Liver (tissue), 9 donors: ENCODE results near the gene MRPL47. TPM values are rescaled to one million over a fixed set of nuclear protein-coding genes. Genes with fewer than 3 reads are reported as not detected.

Experiments used
- DNase-seq: peaks from one replicate; pipeline ENCODE4 v3.0.0-alpha.2; 2017; ENCODE audit warnings: low spot score
- H3K27ac ChIP-seq, 2 donors: one replicate each; pipeline ENCODE4 v1.7.0; 2013; ENCODE audit warnings: inconsistent platforms in 2 of 2, low read length in 2 of 2, control low read depth in 1 of 2, low read depth in 1 of 2, mild to moderate bottlenecking in 1 of 2
- H3K27me3 ChIP-seq, 4 donors: one replicate each; pipeline versions ENCODE4 v1.6.1 to v1.7.0; 2013; ENCODE audit warnings: low read length in 3 of 4, inconsistent platforms in 1 of 4, mild to moderate bottlenecking in 1 of 4, moderate library complexity in 1 of 4; ENCODE audit not compliant: control insufficient read depth in 4 of 4, insufficient read depth in 4 of 4
- H3K36me3 ChIP-seq, 4 donors: one replicate each; pipeline versions ENCODE4 v1.6.1 to v1.7.0; 2013; ENCODE audit warnings: low read length in 3 of 4, mild to moderate bottlenecking in 3 of 4, low read depth in 1 of 4, moderate library complexity in 1 of 4; ENCODE audit not compliant: control insufficient read depth in 4 of 4, insufficient read depth in 3 of 4
- H3K4me1 ChIP-seq, 4 donors: one replicate each; pipeline versions ENCODE4 v1.6.1 to v1.7.0; 2013; ENCODE audit warnings: low read length in 3 of 4, mild to moderate bottlenecking in 3 of 4, moderate library complexity in 1 of 4; ENCODE audit not compliant: control insufficient read depth in 4 of 4, insufficient read depth in 4 of 4
- H3K4me3 ChIP-seq, 3 donors: one replicate each; pipeline versions ENCODE4 v1.6.1 to v1.7.0; 2013; ENCODE audit warnings: low read length in 3 of 3, control low read depth in 1 of 3, low read depth in 1 of 3, mild to moderate bottlenecking in 1 of 3
- H3K9ac ChIP-seq, 2 donors: one replicate each; pipeline ENCODE4 v1.7.0; 2013; ENCODE audit warnings: low read length in 2 of 2, mild to moderate bottlenecking in 2 of 2, moderate library complexity in 2 of 2, control low read depth in 1 of 2, low read depth in 1 of 2
- H3K9me3 ChIP-seq, 4 donors: one replicate each; pipeline versions ENCODE4 v1.6.1 to v1.7.0; 2013; ENCODE audit warnings: low read length in 3 of 4; ENCODE audit not compliant: control insufficient read depth in 4 of 4
- EGR1 ChIP-seq, 2 donors: IDR thresholded peaks; 2 replicates each; pipeline ENCODE4 v1.6.1; 2016 to 2018; ENCODE audit warnings: antibody characterized with exemption in 2 of 2, low read depth in 2 of 2
- FOXA1 ChIP-seq: IDR thresholded peaks from 2 replicates; pipeline ENCODE4 v1.6.1; 2016; ENCODE audit warnings: antibody characterized with exemption
- GABPA ChIP-seq, 2 donors: IDR thresholded peaks in 1 of 2; conservative IDR thresholded peaks in 1 of 2; 2 replicates each; pipeline ENCODE4 v1.6.1; 2016; ENCODE audit warnings: antibody characterized with exemption in 2 of 2, mild to moderate bottlenecking in 1 of 2, moderate library complexity in 1 of 2
- HNF4G ChIP-seq: IDR thresholded peaks from 2 replicates; pipeline ENCODE4 v1.6.1; 2016; ENCODE audit warnings: antibody characterized with exemption
- JUND ChIP-seq, 2 donors: IDR thresholded peaks; 2 replicates each; pipeline ENCODE4 v1.6.1; 2016; ENCODE audit warnings: antibody characterized with exemption in 2 of 2
- MAX ChIP-seq: IDR thresholded peaks from 2 replicates; pipeline ENCODE4 v1.6.1; 2016; ENCODE audit warnings: antibody characterized with exemption
- NR2F2 ChIP-seq: IDR thresholded peaks from 2 replicates; pipeline ENCODE4 v1.6.1; 2016; ENCODE audit warnings: antibody characterized with exemption
- RAD21 ChIP-seq, 2 donors: IDR thresholded peaks; 2 replicates each; pipeline ENCODE4 v1.6.1; 2016; ENCODE audit warnings: antibody characterized with exemption in 2 of 2, mild to moderate bottlenecking in 2 of 2
- RXRA ChIP-seq, 2 donors: IDR thresholded peaks; 2 replicates each; pipeline ENCODE4 v1.6.1; 2017 to 2018; ENCODE audit warnings: antibody characterized with exemption in 2 of 2, mild to moderate bottlenecking in 1 of 2
- SP1 ChIP-seq: IDR thresholded peaks from 2 replicates; pipeline ENCODE4 v1.6.1; 2018; ENCODE audit warnings: antibody characterized with exemption, mild to moderate bottlenecking
- TAF1 ChIP-seq: conservative IDR thresholded peaks from 2 replicates; pipeline ENCODE4 v1.6.1; 2016; ENCODE audit warnings: antibody characterized with exemption, mild to moderate bottlenecking
- ZBTB33 ChIP-seq: IDR thresholded peaks from 2 replicates; pipeline ENCODE4 v1.6.1; 2016; ENCODE audit warnings: antibody characterized with exemption
- WGBS: extraction: QIAGEN DNeasy Blood & Tissue Kit; methylation state at CpG from one replicate; pipeline ENCODE4 v1.1.7; 2013; 5-methylcytosine and 5-hydroxymethylcytosine counted together
- polyA plus RNA-seq, 2 donors: library from polyadenylated mRNA; stranded (reverse) in 1 of 2; unstranded in 1 of 2; fragments of 200-250 nt in 1 of 2; fragments of >200 nt in 1 of 2; fragmentation: Nextera tagmentation in 1 of 2; extraction: Ambion mirVana in 1 of 2; gene quantifications; one replicate each; pipeline versions ENCODE4 v1.2.1 to v1.2.3, GENCODE V29; 2013 to 2015
- total RNA-seq, 2 donors: library from RNA; depleted of rRNA; stranded (reverse); fragments of >200 nt; gene quantifications; one replicate each; pipeline ENCODE4 v1.2.3, GENCODE V29; 2014
- TF ChIP-seq, protein P1 (sequence below): IDR thresholded peaks from 2 replicates; pipeline ENCODE4 v1.6.1; 2016; ENCODE audit warnings: antibody characterized with exemption, mild to moderate bottlenecking
- donor health status: healthy.
- donor health status: healthy.
- donor health status: healthy.
- donor health status: healthy.
- donor health status: healthy.

The MRPL47 gene
- total and polyA plus RNA-seq, 4 donors, result 11.5 to 34.1 (median 18.6) TPM

GRCh38 chr3:179613807-179614206, 9.4 kb upstream of the MRPL47 start:
- WGBS, result 82% methylated on average over 2 of the region's 2 CpGs
- no peak for DNase-seq
- peaks cover 5 to 14% (median 10%) of the 10 kb centered on the region in 4 donors for H3K36me3 ChIP-seq
- no peaks in the 10 kb centered on the region for H3K27me3 ChIP-seq
- TF ChIP-seq GABPA (IDR thresholded peaks at IDR 0.05 in 1 of 2, conservative IDR thresholded peaks at IDR 0.05 in 1 of 2), result no peak
- TF ChIP-seq ZBTB33, result no peak
- no peak for TF ChIP-seq EGR1 (IDR thresholded peaks at IDR 0.05; ENCODE audit: low read depth in 2 of 2)
- TF ChIP-seq, protein P1, sequence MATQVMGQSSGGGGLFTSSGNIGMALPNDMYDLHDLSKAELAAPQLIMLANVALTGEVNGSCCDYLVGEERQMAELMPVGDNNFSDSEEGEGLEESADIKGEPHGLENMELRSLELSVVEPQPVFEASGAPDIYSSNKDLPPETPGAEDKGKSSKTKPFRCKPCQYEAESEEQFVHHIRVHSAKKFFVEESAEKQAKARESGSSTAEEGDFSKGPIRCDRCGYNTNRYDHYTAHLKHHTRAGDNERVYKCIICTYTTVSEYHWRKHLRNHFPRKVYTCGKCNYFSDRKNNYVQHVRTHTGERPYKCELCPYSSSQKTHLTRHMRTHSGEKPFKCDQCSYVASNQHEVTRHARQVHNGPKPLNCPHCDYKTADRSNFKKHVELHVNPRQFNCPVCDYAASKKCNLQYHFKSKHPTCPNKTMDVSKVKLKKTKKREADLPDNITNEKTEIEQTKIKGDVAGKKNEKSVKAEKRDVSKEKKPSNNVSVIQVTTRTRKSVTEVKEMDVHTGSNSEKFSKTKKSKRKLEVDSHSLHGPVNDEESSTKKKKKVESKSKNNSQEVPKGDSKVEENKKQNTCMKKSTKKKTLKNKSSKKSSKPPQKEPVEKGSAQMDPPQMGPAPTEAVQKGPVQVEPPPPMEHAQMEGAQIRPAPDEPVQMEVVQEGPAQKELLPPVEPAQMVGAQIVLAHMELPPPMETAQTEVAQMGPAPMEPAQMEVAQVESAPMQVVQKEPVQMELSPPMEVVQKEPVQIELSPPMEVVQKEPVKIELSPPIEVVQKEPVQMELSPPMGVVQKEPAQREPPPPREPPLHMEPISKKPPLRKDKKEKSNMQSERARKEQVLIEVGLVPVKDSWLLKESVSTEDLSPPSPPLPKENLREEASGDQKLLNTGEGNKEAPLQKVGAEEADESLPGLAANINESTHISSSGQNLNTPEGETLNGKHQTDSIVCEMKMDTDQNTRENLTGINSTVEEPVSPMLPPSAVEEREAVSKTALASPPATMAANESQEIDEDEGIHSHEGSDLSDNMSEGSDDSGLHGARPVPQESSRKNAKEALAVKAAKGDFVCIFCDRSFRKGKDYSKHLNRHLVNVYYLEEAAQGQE, result no peak
- no peak for TF ChIP-seq JUND (IDR thresholded peaks at IDR 0.05)
- TF ChIP-seq MAX, result no peak
- TF ChIP-seq RXRA (IDR thresholded peaks at IDR 0.05), result no peak
- no peak for TF ChIP-seq FOXA1
- H3K27ac ChIP-seq, result no peak overlapping the region
- H3K9ac ChIP-seq, result no peak overlapping the region
- no peak overlapping the region for H3K4me3 ChIP-seq
- H3K4me1 ChIP-seq, result no peaks in the 10 kb centered on the region
- no peaks in the 10 kb centered on the region for H3K9me3 ChIP-seq

- H3K9ac ChIP-seq, result no peak overlapping the region
- no peaks in the 10 kb centered on the region for H3K27me3 ChIP-seq
- 98% methylated on average over 4 of the region's 4 CpGs for WGBS
- H3K27ac ChIP-seq, result no peak overlapping the region
- H3K9me3 ChIP-seq, result no peaks in the 10 kb centered on the region
- TF ChIP-seq RAD21 (IDR thresholded peaks at IDR 0.05), result no peak
- no peak for TF ChIP-seq SP1
- no peak for TF ChIP-seq HNF4G
- TF ChIP-seq NR2F2, result no peak
- no peak for TF ChIP-seq TAF1
- no peak for TF ChIP-seq ZBTB33
- peaks cover 0 to 13% (median 4%) of the 10 kb centered on the region in 4 donors for H3K4me1 ChIP-seq
- H3K4me3 ChIP-seq, result no peak overlapping the region
- no peak for DNase-seq
- peaks cover 0 to 5% (median 3%) of the 10 kb centered on the region in 4 donors for H3K36me3 ChIP-seq
Measured at GRCh38 chr3:179610066-179610465, 5.6 kb upstream of the MRPL47 start.
